BLaER1 treated with 17β-estradiol and CSF1 and Interleukin-3, amounts not matched to agents 10 nM and 100 nM (cell line): ENCODE data around the gene TFAP2C.
A peak's percentile ranks its signal among the peaks of the same experiment; 100 is the strongest.

Experiments
- H3K27ac ChIP-seq, 11 experiments: shearing (Covaris generic); formaldehyde crosslinking; 2 replicates each; pipeline ENCODE4 v1.8.1; 2022
- H3K27me3 ChIP-seq, 11 experiments: shearing (Covaris generic); formaldehyde crosslinking; 2 replicates each; pipeline ENCODE4 v1.8.1; 2022
- H3K36me3 ChIP-seq, 11 experiments: shearing (Covaris generic); formaldehyde crosslinking; 2 replicates each; pipeline ENCODE4 v1.8.1; 2022
- H3K4me1 ChIP-seq, 10 experiments: shearing (Covaris generic); formaldehyde crosslinking; 2 replicates each; pipeline ENCODE4 v1.8.1; 2022
- H3K4me2 ChIP-seq, 11 experiments: shearing (Covaris generic); formaldehyde crosslinking; 2 replicates each; pipeline ENCODE4 v1.8.1; 2022
- H3K4me3 ChIP-seq, 10 experiments: shearing (Covaris generic); formaldehyde crosslinking; 2 replicates each; pipeline ENCODE4 v1.8.1; 2022
- H3K9ac ChIP-seq, 11 experiments: shearing (Covaris generic); formaldehyde crosslinking; 2 replicates each; pipeline ENCODE4 v1.8.1; 2022
- H3K9me3 ChIP-seq, 11 experiments: shearing (Covaris generic); formaldehyde crosslinking; replicated peaks in 1 of 11; 2 replicates each; pipeline ENCODE4 v1.8.1; 2022
- H4K20me1 ChIP-seq, 11 experiments: shearing (Covaris generic); formaldehyde crosslinking; 2 replicates each; pipeline ENCODE4 v1.8.1; 2022
- Cebpa-rat ChIP-seq, 11 experiments: shearing (Covaris generic); IDR thresholded peaks; 2 replicates each; pipeline ENCODE4 v1.8.1; 2022

Gene TFAP2C

DNA sequence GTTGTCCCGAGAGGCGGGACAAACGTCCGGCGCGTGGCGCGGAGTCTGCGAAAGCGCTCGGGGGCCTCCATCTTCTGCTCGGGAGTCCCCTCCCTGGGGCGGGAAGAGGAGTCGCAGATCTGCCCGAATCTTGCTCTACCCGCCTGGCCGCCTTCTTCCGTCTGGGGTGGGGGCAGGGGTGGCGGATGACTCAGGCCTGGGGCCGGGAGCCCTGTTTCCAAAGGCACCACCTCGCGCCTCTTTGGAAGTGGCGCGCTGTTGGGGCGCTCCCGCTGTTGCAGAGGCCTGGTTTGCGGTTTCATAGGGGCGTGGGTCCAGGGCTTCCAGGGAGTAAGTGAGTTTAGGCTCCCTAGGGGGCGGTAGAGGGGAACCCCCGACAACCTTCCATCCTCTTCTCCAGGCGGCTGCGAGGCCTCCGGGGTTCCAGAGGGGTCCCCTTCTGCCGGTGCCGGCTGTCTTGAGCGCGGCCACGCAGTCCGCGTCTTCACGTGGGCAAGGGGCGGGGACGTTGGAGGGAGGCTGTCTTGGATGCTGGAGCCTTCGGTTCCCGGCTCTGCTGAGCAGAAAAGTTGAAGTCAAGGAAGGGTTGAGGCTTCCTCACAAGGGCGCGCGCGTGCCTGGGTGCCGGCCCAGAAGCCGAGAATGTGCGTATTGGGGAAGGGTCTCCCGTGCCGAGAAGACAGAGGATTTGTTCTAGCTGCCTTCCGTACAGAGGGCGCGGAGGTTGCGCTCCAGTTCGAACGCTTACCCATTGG is 2.6 kb upstream of the TFAP2C start:
- Histone ChIP-seq H3K36me3 (no peaks in the 10 kb centered on the region), H3K4me1 (peaks cover 13 to 38% (median 25%) of the 10 kb centered on the region in 10 experiments; a peak in 16 of 20 replicates), H3K27me3 (peaks cover 76 to 90% (median 86%) of the 10 kb centered on the region in 11 experiments), H3K9me3 (peaks cover 16 to 47% (median 33%) of the 10 kb centered on the region in 11 experiments; a peak in 21 of 22 replicates), H3K4me3 (peak overlapping the region in 1 of 10 experiments; percentile 7; a peak in 3 of 20 replicates), H4K20me1 (peaks cover 0 to 68% (median 55%) of the 10 kb centered on the region in 11 experiments; a peak in 19 of 22 replicates), H3K4me2 (peak overlapping the region in 3 of 11 experiments; percentile 17 to 31 (median 20); a peak in 2 of 22 replicates), H3K27ac (no peak overlapping the region), H3K9ac (no peak overlapping the region)
- TF ChIP-seq Cebpa-rat (IDR thresholded peaks at IDR 0.05), result no peak

DNA sequence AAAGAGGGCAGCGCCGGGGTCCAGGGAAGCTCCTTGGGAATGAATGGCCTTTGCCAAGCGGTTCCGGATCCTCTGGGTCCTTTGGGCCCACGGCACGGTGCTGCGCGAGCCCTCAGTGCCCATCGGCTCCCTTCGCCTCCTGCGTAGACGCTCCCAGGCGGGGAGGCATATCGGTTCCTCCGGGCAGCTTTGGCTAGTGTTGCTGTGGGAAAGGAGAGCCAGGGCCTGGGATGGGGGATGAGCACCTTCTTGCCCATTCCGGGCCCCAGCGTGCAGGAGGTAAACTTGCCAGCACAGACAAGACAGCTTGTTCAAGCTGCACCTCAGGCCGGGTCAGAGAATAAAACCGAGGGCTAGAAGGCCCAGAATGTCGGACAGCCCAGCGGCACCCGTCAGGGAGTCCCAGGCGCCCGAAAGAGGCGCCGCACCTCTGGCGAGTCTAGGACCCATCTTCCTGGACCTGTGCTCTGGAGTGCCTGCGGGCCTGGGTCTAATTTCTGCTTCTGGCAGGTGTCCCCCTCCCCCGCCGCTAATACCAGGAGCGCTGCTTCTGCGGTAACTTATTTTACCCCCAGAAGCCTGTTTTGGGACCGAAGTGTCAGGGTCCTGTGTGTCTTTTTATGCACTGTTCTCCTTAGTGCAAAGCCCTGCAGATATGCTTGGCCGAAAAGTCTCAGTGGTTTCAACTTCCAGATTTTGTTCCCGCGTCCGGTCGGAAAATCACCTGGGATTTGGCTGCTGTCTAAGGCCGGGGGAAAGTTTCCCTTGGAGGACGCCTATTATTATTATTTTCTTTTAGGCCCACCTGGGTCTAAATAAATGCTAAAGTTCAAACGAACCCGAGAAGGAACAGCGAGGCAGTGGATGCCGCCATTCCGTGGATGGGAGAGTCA is 1.7 kb upstream of the TFAP2C start:
- H3K9ac ChIP-seq, result no peak overlapping the region
- no peak for TF ChIP-seq Cebpa-rat (IDR thresholded peaks at IDR 0.05)
- no peak overlapping the region for H3K27ac ChIP-seq
- H3K27me3 ChIP-seq, result peaks cover 84 to 98% (median 95%) of the 10 kb centered on the region in 11 experiments
- H3K4me2 ChIP-seq, result peak overlapping the region in 5 of 11 experiments; percentile 20 to 89 (median 78); a peak in 6 of 22 replicates
- peak overlapping the region in 3 of 10 experiments; percentile 55 to 66 (median 60); a peak in 3 of 20 replicates for H3K4me3 ChIP-seq
- no peaks in the 10 kb centered on the region for H3K36me3 ChIP-seq
- H3K4me1 ChIP-seq, result peaks cover 13 to 38% (median 25%) of the 10 kb centered on the region in 10 experiments; a peak in 16 of 20 replicates
- peaks cover 0 to 75% (median 59%) of the 10 kb centered on the region in 11 experiments; a peak in 19 of 22 replicates for H4K20me1 ChIP-seq
- peaks cover 16 to 47% (median 33%) of the 10 kb centered on the region in 11 experiments; a peak in 21 of 22 replicates for H3K9me3 ChIP-seq

DNA sequence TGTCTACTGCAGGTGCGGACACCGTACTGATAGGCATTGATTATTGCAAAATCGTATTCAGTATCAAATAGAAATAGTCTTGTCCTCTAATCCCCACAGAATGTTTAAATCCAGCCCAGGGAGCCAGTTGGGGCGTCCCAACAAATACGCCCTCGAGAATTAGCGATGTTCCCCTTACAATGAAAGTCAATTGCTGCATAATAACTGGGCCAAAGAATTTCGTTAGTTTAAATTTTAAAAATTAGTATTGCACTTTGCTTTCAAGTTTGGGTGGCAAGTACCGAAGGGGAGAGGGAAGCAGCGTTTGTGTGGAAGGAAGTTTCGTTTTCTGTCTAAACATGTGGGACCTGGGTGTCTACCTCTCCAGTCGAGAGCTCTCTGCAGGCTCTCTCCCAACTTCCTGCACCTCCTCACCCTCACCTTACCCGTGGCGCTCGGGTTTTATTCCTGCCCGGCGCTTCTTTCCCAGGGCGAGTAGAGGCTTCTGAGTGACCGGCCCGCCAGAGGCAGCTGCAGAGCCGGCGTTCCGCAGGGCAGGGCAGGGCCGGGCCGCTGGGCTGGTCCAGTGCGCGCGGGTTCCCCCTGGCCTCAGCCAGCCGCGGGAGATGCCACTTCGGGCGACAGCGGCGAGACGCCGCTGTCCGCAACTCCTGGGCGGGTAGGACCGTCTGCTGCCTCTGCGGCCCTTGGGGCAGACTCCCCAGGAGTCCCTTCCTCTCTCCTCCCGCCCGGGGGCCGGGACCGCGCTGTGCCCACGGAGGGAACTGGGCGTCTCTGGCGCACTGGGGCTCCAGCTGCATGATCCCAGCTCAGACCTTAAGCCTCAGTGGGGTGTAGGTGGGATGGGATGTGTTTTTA is 862 bp upstream of the TFAP2C start:
- H3K9me3 ChIP-seq, result peaks cover 16 to 47% (median 33%) of the 10 kb centered on the region in 11 experiments; a peak in 21 of 22 replicates
- H3K36me3 ChIP-seq, result no peaks in the 10 kb centered on the region
- peaks cover 0 to 75% (median 59%) of the 10 kb centered on the region in 11 experiments; a peak in 19 of 22 replicates for H4K20me1 ChIP-seq
- no peak for TF ChIP-seq Cebpa-rat (IDR thresholded peaks at IDR 0.05)
- H3K4me2 ChIP-seq, result peak overlapping the region; percentile 65 to 89 (median 76); a peak in 21 of 22 replicates
- peaks cover 13 to 38% (median 26%) of the 10 kb centered on the region in 10 experiments; a peak in 16 of 20 replicates for H3K4me1 ChIP-seq
- H3K27me3 ChIP-seq, result peaks cover 93 to 100% (median 100%) of the 10 kb centered on the region in 11 experiments
- peak overlapping the region in 8 of 10 experiments; percentile 48 to 66 (median 56); a peak in 16 of 20 replicates for H3K4me3 ChIP-seq
- no peak overlapping the region for H3K9ac ChIP-seq
- H3K27ac ChIP-seq, result no peak overlapping the region

DNA sequence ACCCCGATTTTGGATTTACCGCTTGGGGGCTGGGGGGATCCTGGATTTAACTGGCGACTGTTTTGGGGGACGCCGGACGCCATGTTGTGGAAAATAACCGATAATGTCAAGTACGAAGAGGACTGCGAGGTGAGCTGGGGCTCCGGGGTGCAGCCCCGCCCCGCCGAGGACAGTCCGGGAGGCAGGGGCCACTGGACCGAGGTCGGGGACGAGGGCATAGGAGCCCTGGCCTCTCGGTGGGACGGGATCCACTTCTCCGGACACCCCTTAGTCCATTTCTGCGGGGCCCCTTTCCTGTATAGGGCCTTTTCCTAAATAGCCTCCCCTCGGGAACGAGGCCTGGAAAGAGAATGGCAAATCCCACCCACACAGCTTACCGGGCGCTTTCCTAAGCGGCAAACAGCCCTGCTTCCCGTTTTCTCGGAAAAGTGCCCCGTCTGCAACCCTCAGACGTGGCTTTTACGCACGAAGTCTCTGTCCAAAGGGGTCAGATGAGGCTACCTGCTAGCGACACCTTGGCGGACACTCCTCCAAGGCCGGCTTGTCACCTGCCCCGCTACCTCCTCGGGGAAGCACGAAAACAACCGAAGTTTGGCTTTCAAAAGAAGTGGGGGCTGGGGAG is 469 bp downstream of the TFAP2C start:
- H3K9ac ChIP-seq, result peak overlapping the region in 4 of 11 experiments; percentile 2 to 63 (median 33); a peak in 4 of 22 replicates
- no peak overlapping the region; a peak in 1 of 22 replicates for H3K27ac ChIP-seq
- TF ChIP-seq Cebpa-rat (IDR thresholded peaks at IDR 0.05), result no peak
- H3K27me3 ChIP-seq, result peaks cover 100% of the 10 kb centered on the region in 11 experiments
- H3K4me3 ChIP-seq, result peak overlapping the region; percentile 43 to 66 (median 56); a peak in 19 of 20 replicates
- peak overlapping the region; percentile 65 to 89 (median 76) for H3K4me2 ChIP-seq
- peaks cover 0 to 82% (median 59%) of the 10 kb centered on the region in 11 experiments; a peak in 19 of 22 replicates for H4K20me1 ChIP-seq
- peaks cover 16 to 47% (median 33%) of the 10 kb centered on the region in 11 experiments; a peak in 21 of 22 replicates for H3K9me3 ChIP-seq
- H3K36me3 ChIP-seq, result no peaks in the 10 kb centered on the region
- H3K4me1 ChIP-seq, result peaks cover 15 to 38% (median 27%) of the 10 kb centered on the region in 10 experiments; a peak in 16 of 20 replicates

DNA sequence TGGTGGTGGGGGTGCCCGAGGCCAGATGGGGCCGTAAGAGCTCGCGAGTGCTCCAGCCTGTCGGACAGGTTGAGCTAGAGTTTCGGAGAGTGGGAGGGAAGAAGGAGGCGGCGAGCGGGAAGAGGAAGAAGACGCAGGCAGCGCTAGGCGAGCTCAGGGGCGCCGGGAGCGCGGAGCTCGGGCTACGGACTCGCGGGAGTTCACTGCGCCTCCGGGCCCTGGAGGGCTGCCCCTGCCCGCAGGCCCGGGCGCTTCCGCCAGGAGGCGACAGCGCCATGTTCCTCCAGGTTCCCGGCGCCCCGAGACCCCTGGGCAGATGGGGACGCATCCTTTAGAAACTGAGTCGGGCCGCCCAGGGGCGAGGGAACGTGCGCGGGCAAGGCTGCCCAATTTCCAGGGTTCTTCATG is 984 bp downstream of the TFAP2C start:
- Histone ChIP-seq H3K36me3 (no peaks in the 10 kb centered on the region), H3K27ac (no peak overlapping the region), H3K27me3 (peaks cover 100% of the 10 kb centered on the region in 11 experiments), H3K9me3 (peaks cover 16 to 47% (median 33%) of the 10 kb centered on the region in 11 experiments; a peak in 21 of 22 replicates), H3K4me3 (peak overlapping the region; percentile 43 to 66 (median 56); a peak in 19 of 20 replicates), H3K9ac (no peak overlapping the region; a peak in 1 of 22 replicates), H3K4me2 (peak overlapping the region; percentile 65 to 89 (median 76)), H3K4me1 (peaks cover 15 to 42% (median 31%) of the 10 kb centered on the region in 10 experiments; a peak in 16 of 20 replicates), H4K20me1 (peaks cover 0 to 85% (median 59%) of the 10 kb centered on the region in 11 experiments; a peak in 19 of 22 replicates)
- TF ChIP-seq Cebpa-rat (IDR thresholded peaks at IDR 0.05), result no peak

DNA sequence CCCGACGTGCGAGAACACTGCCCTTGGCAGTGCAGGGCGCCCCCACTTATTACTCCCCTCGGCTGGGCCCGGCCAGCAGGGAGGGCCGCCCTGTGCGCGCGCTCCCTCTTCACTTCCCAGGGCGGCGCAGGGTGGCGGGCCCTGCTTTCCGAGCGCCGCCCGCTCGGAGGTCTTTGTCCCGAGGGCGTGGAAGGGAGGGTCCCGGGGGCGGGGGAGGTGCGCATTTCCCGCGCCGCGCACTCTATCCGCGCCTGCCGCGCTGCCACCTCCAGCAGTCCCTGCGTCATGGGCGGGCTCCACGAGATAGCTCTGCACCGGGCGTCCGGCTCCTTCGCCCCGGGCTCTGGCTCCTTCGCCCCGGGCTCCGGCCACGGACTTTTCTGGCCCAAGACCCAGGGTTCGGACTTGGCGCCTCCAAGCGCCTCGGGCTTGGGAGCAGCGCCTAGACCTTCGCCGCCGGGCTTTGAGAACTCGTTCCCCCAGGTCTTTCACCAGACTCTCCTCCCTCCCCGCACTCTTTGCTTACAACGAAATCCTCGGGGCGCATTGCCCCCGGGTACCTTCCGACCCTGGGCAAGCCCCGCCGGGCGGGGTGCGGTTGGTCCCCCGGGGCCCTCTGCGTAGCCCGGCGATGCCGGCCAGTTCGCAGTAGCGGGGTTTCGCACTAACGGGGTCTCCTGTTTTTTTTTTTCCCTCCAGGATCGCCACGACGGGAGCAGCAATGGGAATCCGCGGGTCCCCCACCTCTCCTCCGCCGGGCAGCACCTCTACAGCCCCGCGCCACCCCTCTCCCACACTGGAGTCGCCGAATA is 1.6 kb downstream of the TFAP2C start:
- Histone ChIP-seq H3K4me2 (peak overlapping the region; percentile 65 to 89 (median 76)), H3K27me3 (peaks cover 100% of the 10 kb centered on the region in 11 experiments)

More for the DNA sequence above, 1.6 kb downstream of the TFAP2C start:
- TF ChIP-seq Cebpa-rat (IDR thresholded peaks at IDR 0.05), result no peak
- Histone ChIP-seq H3K4me1 (peaks cover 15 to 45% (median 36%) of the 10 kb centered on the region in 10 experiments; a peak in 17 of 20 replicates), H4K20me1 (peaks cover 0 to 81% (median 55%) of the 10 kb centered on the region in 11 experiments; a peak in 19 of 22 replicates), H3K36me3 (no peaks in the 10 kb centered on the region), H3K9me3 (peaks cover 16 to 47% (median 33%) of the 10 kb centered on the region in 11 experiments; a peak in 21 of 22 replicates), H3K27ac (no peak overlapping the region), H3K9ac (no peak overlapping the region), H3K4me3 (peak overlapping the region in 9 of 10 experiments; percentile 48 to 66 (median 56); a peak in 18 of 20 replicates)
